Fibroblast of lung (primary cell): ENCODE results near the gene TAB2. TPM values are rescaled to one million over a fixed set of nuclear protein-coding genes. Genes with fewer than 3 reads are reported as not detected.

Source experiments
- DNase-seq, 2 donors: peaks; one replicate each; pipeline versions ENCODE4 v3.0.0 to v3.0.0-alpha.2; 2010; ENCODE audit warnings: low read depth in 2 of 2
- H2AFZ ChIP-seq: 2 replicates; pipeline ENCODE4 v1.5.1; 2012; ENCODE audit warnings: low read length, control low read depth, inconsistent platforms
- H3K27ac ChIP-seq: 2 replicates; pipeline ENCODE4 v1.5.1; 2011; ENCODE audit warnings: low read length, control low read depth; ENCODE audit not compliant: insufficient read depth
- H3K27me3 ChIP-seq: 2 replicates; pipeline ENCODE4 v1.5.1; 2011; ENCODE audit warnings: mild to moderate bottlenecking, low read length; ENCODE audit not compliant: control insufficient read depth, insufficient read depth
- H3K36me3 ChIP-seq: 2 replicates; pipeline ENCODE4 v1.5.1; 2011; ENCODE audit warnings: low read length; ENCODE audit not compliant: control insufficient read depth, insufficient read depth
- H3K4me1 ChIP-seq: 2 replicates; pipeline ENCODE4 v1.5.1; 2011; ENCODE audit warnings: low read length; ENCODE audit not compliant: control insufficient read depth, insufficient read depth; ENCODE audit errors: extremely low read depth
- H3K4me2 ChIP-seq: 2 replicates; pipeline ENCODE4 v1.5.1; 2011; ENCODE audit warnings: low read length, control low read depth; ENCODE audit not compliant: insufficient read depth; ENCODE audit errors: extremely low read depth
- H3K4me3 ChIP-seq, 4 experiments: fragments of 200-600 bp in 1 of 4; sonication (generic) in 1 of 4; replicated peaks in 1 of 4; 2 replicates each; pipeline ENCODE4 v1.5.1; 2011 to 2016; ENCODE audit warnings: low read length in 4 of 4, low read depth in 3 of 4, mild to moderate bottlenecking in 3 of 4, control low read depth in 2 of 4, inconsistent platforms in 1 of 4, mixed read lengths in 1 of 4; ENCODE audit not compliant: insufficient read depth in 1 of 4; ENCODE audit errors: control extremely low read depth in 1 of 4
- H3K79me2 ChIP-seq: 2 replicates; pipeline ENCODE4 v1.5.1; 2012; ENCODE audit warnings: mild to moderate bottlenecking, low read length, inconsistent platforms; ENCODE audit not compliant: control insufficient read depth, insufficient read depth
- H3K9ac ChIP-seq: 2 replicates; pipeline ENCODE4 v1.5.1; 2011; ENCODE audit warnings: mild to moderate bottlenecking, low read length, control low read depth; ENCODE audit not compliant: insufficient read depth
- H3K9me3 ChIP-seq: 2 replicates; pipeline ENCODE4 v1.5.1; 2012; ENCODE audit warnings: low read depth, low read length; ENCODE audit not compliant: control insufficient read depth, insufficient read depth
- H4K20me1 ChIP-seq: 2 replicates; pipeline ENCODE4 v1.5.1; 2011; ENCODE audit warnings: low read length; ENCODE audit not compliant: control insufficient read depth, insufficient read depth; ENCODE audit errors: extremely low read depth
- EZH2 ChIP-seq: IDR thresholded peaks from 2 replicates; pipeline ENCODE4 v1.5.1; 2012; ENCODE audit warnings: low read length, control low read depth, mild to moderate bottlenecking; ENCODE audit errors: missing control alignments
- polyA plus RNA-seq, 2 donors: library from polyadenylated mRNA; depleted of rRNA in 1 of 2; stranded (reverse) in 1 of 2; unstranded in 1 of 2; fragments of >200 nt; gene quantifications; 2 replicates each; pipeline ENCODE4 v1.2.1, GENCODE V29; 2011 to 2012; ENCODE audit warnings: missing spikeins in 1 of 2
- total RNA-seq: library from RNA; depleted of rRNA; stranded (reverse); fragments of >200 nt; gene quantifications from 2 replicates; pipeline ENCODE4 v1.2.1, GENCODE V29; 2014
- TF ChIP-seq, protein P1 (sequence below), 2 donors: IDR thresholded peaks in 1 of 2; conservative IDR thresholded peaks in 1 of 2; 1 replicate in 1 of 2; 2 replicates in 1 of 2; pipeline ENCODE4 v1.5.1; 2011 to 2012; ENCODE audit warnings: low read length in 2 of 2, control low read depth in 1 of 2, inconsistent platforms in 1 of 2, low read depth in 1 of 2, mild to moderate bottlenecking in 1 of 2

TAB2 gene
- total and polyA plus RNA-seq, 2 donors (not counting 1 experiment from before 2014, with no cell fraction given): 27.2 to 49.7 TPM

DNA sequence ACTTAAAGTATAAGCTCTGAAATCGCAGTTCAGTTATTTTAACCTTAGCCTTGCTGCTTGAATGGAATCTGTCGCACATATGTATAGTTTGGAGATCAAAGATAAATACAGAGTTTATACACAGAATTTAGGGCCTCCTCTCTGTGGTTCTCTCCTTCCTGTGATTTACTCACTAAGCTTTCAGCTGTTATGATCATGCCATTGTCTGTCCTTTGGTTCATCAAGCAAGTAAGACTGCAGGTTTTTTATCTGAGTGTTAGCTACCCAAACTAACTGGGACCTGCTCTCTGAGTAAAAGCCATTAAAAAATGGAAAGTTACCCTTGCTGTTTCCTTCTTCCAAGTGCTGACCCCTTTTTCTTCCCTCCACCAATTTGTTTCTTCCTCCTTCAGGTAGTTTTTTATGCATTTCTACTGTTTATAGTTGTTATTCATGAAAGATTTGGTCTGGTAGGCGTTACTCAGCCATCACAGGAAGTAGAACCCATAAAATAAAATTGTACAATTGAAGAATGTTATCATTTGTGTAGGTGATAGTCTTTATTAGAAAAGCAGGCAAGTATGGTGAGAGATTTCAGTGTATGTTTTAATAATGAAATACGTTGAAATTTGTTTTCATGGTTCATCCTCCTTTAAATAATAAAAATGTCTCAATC lies 48.9 kb downstream of the TAB2 start:
- no peak for TF ChIP-seq EZH2
- TF ChIP-seq, protein P1, sequence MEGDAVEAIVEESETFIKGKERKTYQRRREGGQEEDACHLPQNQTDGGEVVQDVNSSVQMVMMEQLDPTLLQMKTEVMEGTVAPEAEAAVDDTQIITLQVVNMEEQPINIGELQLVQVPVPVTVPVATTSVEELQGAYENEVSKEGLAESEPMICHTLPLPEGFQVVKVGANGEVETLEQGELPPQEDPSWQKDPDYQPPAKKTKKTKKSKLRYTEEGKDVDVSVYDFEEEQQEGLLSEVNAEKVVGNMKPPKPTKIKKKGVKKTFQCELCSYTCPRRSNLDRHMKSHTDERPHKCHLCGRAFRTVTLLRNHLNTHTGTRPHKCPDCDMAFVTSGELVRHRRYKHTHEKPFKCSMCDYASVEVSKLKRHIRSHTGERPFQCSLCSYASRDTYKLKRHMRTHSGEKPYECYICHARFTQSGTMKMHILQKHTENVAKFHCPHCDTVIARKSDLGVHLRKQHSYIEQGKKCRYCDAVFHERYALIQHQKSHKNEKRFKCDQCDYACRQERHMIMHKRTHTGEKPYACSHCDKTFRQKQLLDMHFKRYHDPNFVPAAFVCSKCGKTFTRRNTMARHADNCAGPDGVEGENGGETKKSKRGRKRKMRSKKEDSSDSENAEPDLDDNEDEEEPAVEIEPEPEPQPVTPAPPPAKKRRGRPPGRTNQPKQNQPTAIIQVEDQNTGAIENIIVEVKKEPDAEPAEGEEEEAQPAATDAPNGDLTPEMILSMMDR (conservative IDR thresholded peaks at IDR 0.05 in 1 of 2, IDR thresholded peaks at IDR 0.05 in 1 of 2; ENCODE audit: low read depth in 1 of 2, low read length in 2 of 2): no peak
- Histone ChIP-seq H3K27ac (no peak overlapping the region), H3K4me3 (no peak overlapping the region), H2AFZ (no peak overlapping the region), H3K79me2 (peaks cover 46% of the 10 kb centered on the region), H3K9me3 (no peaks in the 10 kb centered on the region), H3K9ac (no peak overlapping the region), H3K36me3 (no peaks in the 10 kb centered on the region), H3K4me1 (no peaks in the 10 kb centered on the region), H3K27me3 (no peaks in the 10 kb centered on the region), H3K4me2 (no peak overlapping the region), H4K20me1 (no peaks in the 10 kb centered on the region)
- DNase-seq: no peak

DNA sequence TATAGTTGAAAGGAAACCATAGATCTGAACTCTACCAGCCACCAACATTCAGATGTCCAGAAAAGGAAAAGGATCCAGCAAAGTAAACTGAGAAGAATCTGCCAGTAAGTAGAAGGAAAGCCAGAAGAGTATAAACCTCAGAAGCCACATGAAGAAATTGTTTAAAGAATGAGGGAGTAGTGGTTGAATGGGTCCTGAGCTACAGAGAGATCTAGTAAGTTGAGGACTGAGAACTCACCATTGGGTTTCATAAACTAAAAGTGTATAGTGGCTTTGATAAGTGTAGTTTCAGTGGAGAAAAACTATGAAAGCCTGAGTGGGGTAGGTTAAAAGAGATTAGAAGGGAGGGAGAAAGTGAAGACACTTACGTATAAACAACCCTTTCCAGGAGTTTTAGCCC lies 50.6 kb downstream of the TAB2 start:
- no peak overlapping the region for H2AFZ ChIP-seq
- no peak overlapping the region for H3K4me2 ChIP-seq
- H3K4me3 ChIP-seq: no peak overlapping the region
- no peak overlapping the region for H3K27ac ChIP-seq
- no peak for DNase-seq
- TF ChIP-seq, protein P1 (conservative IDR thresholded peaks at IDR 0.05 in 1 of 2, IDR thresholded peaks at IDR 0.05 in 1 of 2; ENCODE audit: low read depth in 1 of 2, low read length in 2 of 2): no peak
- TF ChIP-seq EZH2: no peak
- peaks cover 37% of the 10 kb centered on the region for H3K79me2 ChIP-seq
- H3K27me3 ChIP-seq: no peaks in the 10 kb centered on the region
- H4K20me1 ChIP-seq: no peaks in the 10 kb centered on the region
- no peak overlapping the region for H3K9ac ChIP-seq
- H3K4me1 ChIP-seq: no peaks in the 10 kb centered on the region
- no peaks in the 10 kb centered on the region for H3K36me3 ChIP-seq
- H3K9me3 ChIP-seq: no peaks in the 10 kb centered on the region

- no peak overlapping the region for H2AFZ ChIP-seq
- no peaks in the 10 kb centered on the region for H3K4me1 ChIP-seq
- no peaks in the 10 kb centered on the region for H3K9me3 ChIP-seq
- no peak overlapping the region for H3K9ac ChIP-seq
- no peak overlapping the region for H3K4me3 ChIP-seq
- no peak overlapping the region for H3K4me2 ChIP-seq
- DNase-seq: no peak
- no peaks in the 10 kb centered on the region for H4K20me1 ChIP-seq
- no peak overlapping the region for H3K27ac ChIP-seq
- no peak for TF ChIP-seq EZH2
- TF ChIP-seq, protein P1 (conservative IDR thresholded peaks at IDR 0.05 in 1 of 2, IDR thresholded peaks at IDR 0.05 in 1 of 2; ENCODE audit: low read depth in 1 of 2, low read length in 2 of 2): no peak
- no peaks in the 10 kb centered on the region for H3K36me3 ChIP-seq
- no peaks in the 10 kb centered on the region for H3K27me3 ChIP-seq
- peaks cover 20% of the 10 kb centered on the region for H3K79me2 ChIP-seq
Measured at GRCh38 chr6:149371154-149371553, 53.6 kb downstream of the TAB2 start.
